Stimulated activated CD4-positive, alpha-beta T cell treated with anti-CD3 and anti-CD28 coated beads, Interleukin-12 subunit alpha, Interleukin-12 subunit beta, amount 100 ng/mL, for 24 hours (primary cell): ENCODE results near the gene SLC17A3.

ENCODE experiments used
- DNase-seq, 2 experiments: peaks; one replicate each; pipeline ENCODE4 v3.0.0-alpha.2; 2020; ENCODE audit warnings: low read depth in 2 of 2

The SLC17A3 gene

GRCh38 chr6:25835442-25836283 lies 38.4 kb downstream of the SLC17A3 start:
- no peak for DNase-seq

DNA sequence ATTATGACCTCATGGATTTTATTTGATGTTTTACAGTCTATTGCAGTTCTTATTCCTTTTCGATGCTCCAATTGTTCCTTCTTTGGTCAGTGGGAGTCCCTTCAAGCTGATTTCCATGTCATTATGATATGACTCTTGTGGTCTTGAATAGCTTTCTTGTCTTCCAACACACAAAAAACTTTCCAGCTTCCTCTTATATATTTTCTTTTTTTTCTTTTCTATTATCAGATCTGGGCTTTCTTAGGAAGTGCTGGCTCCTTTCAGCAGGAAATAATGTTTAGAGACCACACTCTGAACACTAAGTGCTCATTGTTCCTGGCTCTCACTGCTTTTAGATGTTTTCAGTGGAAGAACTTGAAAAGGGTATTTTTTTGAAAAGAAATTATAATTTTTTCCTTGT lies 39.1 kb downstream of the SLC17A3 start:
- DNase-seq, result no peak

DNA sequence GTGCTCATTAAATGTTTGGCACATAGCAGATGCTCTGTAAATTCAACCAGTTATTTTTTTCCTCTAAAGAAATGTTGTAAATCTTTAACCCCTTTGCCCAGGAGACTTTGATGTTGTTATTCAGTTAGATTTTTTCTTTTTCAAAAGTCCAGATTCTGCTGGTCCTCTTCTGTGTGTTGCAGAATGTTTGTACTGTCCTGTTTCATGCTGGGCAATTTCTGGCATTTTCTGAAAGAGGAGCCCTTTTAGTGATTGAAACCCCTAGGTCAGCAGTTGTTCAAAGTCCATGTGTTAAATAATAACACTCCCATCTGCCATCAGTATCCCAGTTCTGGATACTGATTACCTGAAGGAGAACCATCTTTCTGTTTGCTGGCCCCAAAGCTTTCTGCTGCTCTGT lies 40.9 kb downstream of the SLC17A3 start:
- DNase-seq, result no peak

- DNase-seq, result no peak
Observed at GRCh38 chr6:25832670-25833069, 41.4 kb downstream of the SLC17A3 start.

DNA sequence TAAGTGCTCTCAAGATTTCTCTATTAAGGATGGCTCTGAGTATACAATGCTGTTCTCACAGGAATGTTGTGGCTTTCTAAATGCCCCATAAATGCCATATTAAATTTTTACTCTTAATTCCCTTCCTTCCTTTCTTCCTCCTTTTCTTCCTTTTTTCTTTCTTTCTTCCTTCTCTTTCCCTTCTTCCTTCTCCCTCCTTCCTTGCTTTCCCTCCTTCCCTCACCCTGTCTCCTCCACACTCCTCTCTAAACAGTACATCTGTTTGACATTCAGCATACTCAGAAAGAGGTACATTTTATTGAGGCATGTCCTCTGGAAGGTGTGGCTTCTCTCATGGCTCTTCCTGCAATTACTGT lies 41.8 kb downstream of the SLC17A3 start:
- DNase-seq, result no peak

- no peak for DNase-seq
Observed at GRCh38 chr6:25831532-25832306, 42.3 kb downstream of the SLC17A3 start, which contains the start of gene SLC17A1. Gene SLC17A1 (minus strand): TSS chr6:25832052. CDS start chr6:25830557, 1,495 bp downstream.

DNA sequence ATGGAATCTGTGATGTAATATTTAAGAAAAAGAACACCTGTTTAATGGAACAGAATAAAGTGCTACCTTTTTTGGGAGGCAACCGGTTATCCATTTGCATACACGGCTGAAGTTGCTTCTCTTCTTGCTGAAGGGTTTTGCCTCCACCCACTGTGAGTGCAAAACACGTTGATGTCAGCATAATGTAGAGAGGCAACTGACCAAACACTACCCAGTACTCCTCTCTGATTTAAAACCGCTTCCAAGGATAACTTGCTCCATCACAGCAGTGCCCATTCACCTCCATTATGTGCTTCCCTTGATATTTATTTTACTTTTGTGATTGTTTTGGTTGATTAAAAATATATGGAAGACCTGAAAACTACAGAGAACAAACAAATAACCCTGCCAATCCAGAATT lies 43.6 kb downstream of the SLC17A3 start:
- no peak for DNase-seq

- no peak for DNase-seq
Observed at GRCh38 chr6:25829375-25829774, 44.7 kb downstream of the SLC17A3 start.

DNA sequence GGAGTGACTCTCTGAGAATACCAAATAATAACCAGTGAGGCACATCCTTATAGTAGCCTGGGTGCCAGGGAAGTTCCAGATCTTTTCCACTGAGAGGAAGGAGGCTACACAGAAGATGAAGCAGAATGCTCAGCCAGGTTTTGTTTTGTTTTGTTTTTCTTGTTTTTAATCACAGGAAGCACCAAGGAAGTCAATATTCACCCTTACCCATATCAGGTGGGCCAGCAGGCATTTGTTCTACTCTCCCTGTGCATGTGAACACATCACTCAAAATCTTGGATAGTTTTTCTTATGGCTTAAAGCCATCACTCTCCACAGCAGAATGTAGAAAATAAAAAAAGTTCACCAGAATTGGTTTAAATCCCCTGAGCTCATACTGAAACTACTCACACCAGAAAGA lies 52.7 kb downstream of the SLC17A3 start:
- DNase-seq, result no peak

- DNase-seq, result no peak
Observed at GRCh38 chr6:25816252-25816651, 57.8 kb downstream of the SLC17A3 start.

DNA sequence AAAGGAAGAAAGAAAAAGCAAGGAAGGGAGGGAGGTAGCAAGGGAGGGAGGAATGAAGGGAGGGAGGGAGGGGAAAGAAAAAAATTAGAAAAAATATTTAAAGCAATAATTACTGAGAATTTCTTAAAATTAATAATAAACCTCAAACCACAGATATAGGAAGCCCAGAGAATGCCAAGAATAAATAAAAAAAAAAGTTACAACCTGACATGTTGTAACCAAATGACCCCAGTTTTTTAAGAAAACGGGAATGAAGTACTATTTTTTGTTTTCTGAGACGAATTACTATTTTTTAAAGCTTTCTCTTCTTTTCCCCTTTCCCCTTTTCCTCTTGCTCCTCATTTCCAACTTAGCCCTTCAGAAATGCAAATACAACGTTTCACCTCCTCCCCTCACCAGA lies 58.8 kb downstream of the SLC17A3 start:
- no peak for DNase-seq

DNA sequence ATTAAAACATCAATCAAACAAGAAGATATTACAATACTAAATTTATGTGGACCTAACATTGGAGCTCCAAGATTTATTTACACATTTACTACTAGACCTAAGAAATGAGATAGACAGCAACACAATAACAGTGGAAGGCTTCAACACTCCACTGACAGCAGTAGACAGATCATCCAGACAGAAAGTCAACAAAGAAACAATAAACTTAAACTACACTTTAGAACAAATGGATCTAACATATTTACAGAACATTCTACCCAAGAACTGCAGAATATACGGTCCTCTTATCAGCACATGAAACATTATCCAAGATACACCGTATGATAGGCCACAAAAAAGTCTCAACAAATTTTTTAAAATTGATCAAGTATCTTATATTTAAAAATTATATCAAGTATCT lies 69.2 kb downstream of the SLC17A3 start:
- DNase-seq, result no peak

- no peak for DNase-seq
Observed at GRCh38 chr6:25801436-25801835, 72.6 kb downstream of the SLC17A3 start.
